SU-DHL-6 (cell line): ENCODE results near the gene PCDHGB4.
"Not testable (repeated sequence)": the region's sequence is repeated elsewhere in the genome, so short reads cannot be mapped to it uniquely, and the experiment has no call there.

Experiments
- H2AFZ ChIP-seq: fragments of 200-600 bp; sonication (generic); 2 replicates; pipeline ENCODE4 v1.6.1; 2014; ENCODE audit warnings: low read depth, mild to moderate bottlenecking, moderate library complexity, mixed read lengths, antibody characterized with exemption, low read length; ENCODE audit not compliant: severe bottlenecking
- H3F3A ChIP-seq: fragments of 200-600 bp; shearing (Covaris generic); 2 replicates; pipeline ENCODE4 v1.6.0; 2016; ENCODE audit warnings: antibody characterized with exemption, mild to moderate bottlenecking; ENCODE audit not compliant: insufficient read depth
- H3K27ac ChIP-seq: fragments of 200-600 bp; sonication (generic); 2 replicates; pipeline ENCODE4 v1.5.1; 2016; ENCODE audit warnings: low read depth, mild to moderate bottlenecking, low read length, moderate library complexity, mixed read lengths
- H3K27me3 ChIP-seq: fragments of 200-600 bp; sonication (generic), shearing (Covaris generic); 2 replicates; pipeline ENCODE4 v1.6.0; 2014; ENCODE audit warnings: mild to moderate bottlenecking, low read length
- H3K36me3 ChIP-seq: fragments of 200-600 bp; sonication (generic); 2 replicates; pipeline ENCODE4 v1.6.1; 2014; ENCODE audit warnings: mild to moderate bottlenecking, low read length, mixed read lengths
- H3K4me2 ChIP-seq: fragments of 300-600, 200-600 bp; shearing (Covaris generic), sonication (generic); 2 replicates; pipeline ENCODE4 v1.6.0; 2014; ENCODE audit warnings: low read length, low read depth, mild to moderate bottlenecking; ENCODE audit not compliant: poor library complexity, severe bottlenecking
- H3K4me3 ChIP-seq: fragments of 200-600 bp; sonication (generic); 2 replicates; pipeline ENCODE4 v1.5.1; 2014; ENCODE audit warnings: antibody characterized with exemption, low read length, mild to moderate bottlenecking, mixed read lengths; ENCODE audit not compliant: insufficient read depth, poor library complexity, severe bottlenecking
- H3K79me2 ChIP-seq: fragments of 200-600 bp; sonication (generic); 2 replicates; pipeline ENCODE4 v1.6.1; 2014; ENCODE audit warnings: mild to moderate bottlenecking, low read length, moderate library complexity; ENCODE audit not compliant: insufficient read depth
- H3K9ac ChIP-seq: fragments of 200-600 bp; sonication (generic); 2 replicates; pipeline ENCODE4 v1.7.0; 2014; ENCODE audit warnings: mild to moderate bottlenecking, low read length
- H3K9me2 ChIP-seq: fragments of 200-600 bp; sonication (generic); replicated peaks from 2 replicates; pipeline ENCODE4 v1.6.1; 2014; ENCODE audit warnings: low read length; ENCODE audit not compliant: insufficient read depth
- H3K9me3 ChIP-seq: fragments of 200-600 bp; sonication (generic); 2 replicates; pipeline ENCODE4 v1.6.1; 2014; ENCODE audit warnings: low read length, mixed read lengths; ENCODE audit not compliant: insufficient read depth
- H4K20me1 ChIP-seq: fragments of 200-600 bp; sonication (generic); 2 replicates; pipeline ENCODE4 v1.6.1; 2014; ENCODE audit warnings: low read depth, mild to moderate bottlenecking, antibody characterized with exemption, low read length, moderate library complexity, mixed read lengths
- EZH2phosphoT487 ChIP-seq: fragments of 200-600 bp; sonication (generic), shearing (Covaris generic); conservative IDR thresholded peaks from 2 replicates; pipeline ENCODE4 v1.6.1; 2018; ENCODE audit warnings: mild to moderate bottlenecking, antibody characterized with exemption, low read length, moderate library complexity, mixed read lengths
- TF ChIP-seq, protein P1 (sequence below): fragments of 200-600 bp; sonication (generic); IDR thresholded peaks from one replicate; pipeline ENCODE4 v1.5.1; 2017; ENCODE audit warnings: antibody characterized with exemption, mild to moderate bottlenecking, low read length, moderate library complexity; ENCODE audit not compliant: insufficient read depth, poor library complexity, severe bottlenecking

Gene PCDHGB4

DNA sequence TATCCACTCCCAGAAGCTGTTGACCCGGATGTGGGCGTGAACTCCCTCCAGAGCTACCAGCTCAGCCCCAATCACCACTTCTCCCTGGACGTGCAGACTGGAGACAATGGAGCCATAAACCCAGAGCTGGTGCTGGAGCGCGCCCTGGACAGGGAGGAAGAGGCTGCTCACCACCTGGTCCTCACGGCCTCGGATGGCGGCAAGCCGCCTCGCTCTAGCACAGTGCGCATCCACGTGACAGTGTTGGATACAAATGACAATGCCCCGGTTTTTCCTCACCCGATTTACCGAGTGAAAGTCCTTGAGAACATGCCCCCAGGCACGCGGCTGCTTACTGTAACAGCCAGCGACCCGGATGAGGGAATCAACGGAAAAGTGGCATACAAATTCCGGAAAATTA lies 5.8 kb downstream of the PCDHGB4 start:
- TF ChIP-seq, protein P1, sequence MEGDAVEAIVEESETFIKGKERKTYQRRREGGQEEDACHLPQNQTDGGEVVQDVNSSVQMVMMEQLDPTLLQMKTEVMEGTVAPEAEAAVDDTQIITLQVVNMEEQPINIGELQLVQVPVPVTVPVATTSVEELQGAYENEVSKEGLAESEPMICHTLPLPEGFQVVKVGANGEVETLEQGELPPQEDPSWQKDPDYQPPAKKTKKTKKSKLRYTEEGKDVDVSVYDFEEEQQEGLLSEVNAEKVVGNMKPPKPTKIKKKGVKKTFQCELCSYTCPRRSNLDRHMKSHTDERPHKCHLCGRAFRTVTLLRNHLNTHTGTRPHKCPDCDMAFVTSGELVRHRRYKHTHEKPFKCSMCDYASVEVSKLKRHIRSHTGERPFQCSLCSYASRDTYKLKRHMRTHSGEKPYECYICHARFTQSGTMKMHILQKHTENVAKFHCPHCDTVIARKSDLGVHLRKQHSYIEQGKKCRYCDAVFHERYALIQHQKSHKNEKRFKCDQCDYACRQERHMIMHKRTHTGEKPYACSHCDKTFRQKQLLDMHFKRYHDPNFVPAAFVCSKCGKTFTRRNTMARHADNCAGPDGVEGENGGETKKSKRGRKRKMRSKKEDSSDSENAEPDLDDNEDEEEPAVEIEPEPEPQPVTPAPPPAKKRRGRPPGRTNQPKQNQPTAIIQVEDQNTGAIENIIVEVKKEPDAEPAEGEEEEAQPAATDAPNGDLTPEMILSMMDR, result no peak
- TF ChIP-seq EZH2phosphoT487, result no peak
- H3K9me3 ChIP-seq, result no peaks in the 10 kb centered on the region; the same call in 1 of the 2 replicates
- H3K36me3 ChIP-seq, result no peaks in the 10 kb centered on the region
- no peak overlapping the region for H3K4me2 ChIP-seq
- H3K9ac ChIP-seq, result no peak overlapping the region
- no peaks in the 10 kb centered on the region for H4K20me1 ChIP-seq
- no peaks in the 10 kb centered on the region for H3K79me2 ChIP-seq
- H3F3A ChIP-seq, result no peaks in the 10 kb centered on the region; the same call in none of the 2 replicates
- H3K9me2 ChIP-seq, result no peaks in the 10 kb centered on the region
- no peaks in the 10 kb centered on the region for H3K27me3 ChIP-seq
- H3K27ac ChIP-seq, result no peak overlapping the region
- no peak overlapping the region for H2AFZ ChIP-seq
- no peak overlapping the region for H3K4me3 ChIP-seq

GRCh38 chr5:141394401-141395187 lies 7.1 kb downstream of the PCDHGB4 start:
- H3K9me2 ChIP-seq, H4K20me1 ChIP-seq, H3K27ac ChIP-seq, H3F3A ChIP-seq, H3K9ac ChIP-seq, H2AFZ ChIP-seq, H3K4me3 ChIP-seq, H3K4me2 ChIP-seq, H3K27me3 ChIP-seq, H3K36me3 ChIP-seq, H3K79me2 ChIP-seq: not testable (repeated sequence)
- H3K9me3 ChIP-seq, result peaks cover 12% of the 10 kb centered on the region; the same call in 1 of the 2 replicates

- not testable (repeated sequence) for H3K9ac ChIP-seq, H3F3A ChIP-seq, H3K27me3 ChIP-seq, H3K79me2 ChIP-seq, H2AFZ ChIP-seq, H3K27ac ChIP-seq, H4K20me1 ChIP-seq, H3K9me2 ChIP-seq
- peak within 1 kb of the TSS; percentile 26 for H3K4me2 ChIP-seq
- H3K4me3 ChIP-seq, result peak within 1 kb of the TSS; percentile 35
- peaks cover 21% of the 10 kb centered on the region; the same call in 1 of the 2 replicates for H3K9me3 ChIP-seq
- peaks cover 10% of the 10 kb centered on the region; the same call in 1 of the 2 replicates for H3K36me3 ChIP-seq
- TF ChIP-seq, protein P1, result peak; percentile 13
These were observed 10.5 kb downstream of the PCDHGB4 start, which contains the start of gene PCDHGB5 for GRCh38 chr5:141397756-141398551. Gene PCDHGB5 (plus strand): TSS chr5:141397947. CDS start chr5:141398128, 181 bp downstream.
